IPS DF 6.9 (cell line): ENCODE results near the gene DRG2.

Source experiments
- DNase-seq: peaks from one replicate; pipeline ENCODE4 v3.0.0-alpha.2; 2013; ENCODE audit warnings: low read depth, low spot score
- H3K27ac ChIP-seq: one replicate; pipeline ENCODE4 v1.5.1; 2013; ENCODE audit warnings: low read length, control low read depth
- H3K27me3 ChIP-seq: 2 replicates; pipeline ENCODE4 v1.6.1; 2013; ENCODE audit warnings: mild to moderate bottlenecking, low read length; ENCODE audit not compliant: control insufficient read depth, insufficient read depth
- H3K36me3 ChIP-seq: 2 replicates; pipeline ENCODE4 v1.6.1; 2013; ENCODE audit warnings: low read length; ENCODE audit not compliant: control insufficient read depth, insufficient read depth
- H3K4me1 ChIP-seq: 2 replicates; pipeline ENCODE4 v1.6.1; 2013; ENCODE audit warnings: low read length; ENCODE audit not compliant: control insufficient read depth, insufficient read depth
- H3K4me3 ChIP-seq: 2 replicates; pipeline ENCODE4 v1.5.1; 2013; ENCODE audit warnings: mild to moderate bottlenecking, low read length
- H3K9me3 ChIP-seq: 2 replicates; pipeline ENCODE4 v1.6.1; 2013; ENCODE audit warnings: low read length, inconsistent platforms; ENCODE audit not compliant: control insufficient read depth, insufficient read depth
- WGBS: extraction: QIAGEN DNeasy Blood & Tissue Kit; methylation state at CpG from one replicate; pipeline ENCODE4 v1.1.7; 2013; ENCODE audit warnings: mixed read lengths, missing lambda C conversion rate; ENCODE audit not compliant: insufficient read length, insufficient coverage; 5-methylcytosine and 5-hydroxymethylcytosine counted together

Gene DRG2

GRCh38 chr17:18087610-18088491 is at the start of gene DRG2:
TSS of gene DRG2 (plus strand) at chr17:18087948. CDS start at chr17:18088024, 76 bp downstream.
- WGBS = no CpG with 5 or more reads among the region's 52 CpGs

DNA sequence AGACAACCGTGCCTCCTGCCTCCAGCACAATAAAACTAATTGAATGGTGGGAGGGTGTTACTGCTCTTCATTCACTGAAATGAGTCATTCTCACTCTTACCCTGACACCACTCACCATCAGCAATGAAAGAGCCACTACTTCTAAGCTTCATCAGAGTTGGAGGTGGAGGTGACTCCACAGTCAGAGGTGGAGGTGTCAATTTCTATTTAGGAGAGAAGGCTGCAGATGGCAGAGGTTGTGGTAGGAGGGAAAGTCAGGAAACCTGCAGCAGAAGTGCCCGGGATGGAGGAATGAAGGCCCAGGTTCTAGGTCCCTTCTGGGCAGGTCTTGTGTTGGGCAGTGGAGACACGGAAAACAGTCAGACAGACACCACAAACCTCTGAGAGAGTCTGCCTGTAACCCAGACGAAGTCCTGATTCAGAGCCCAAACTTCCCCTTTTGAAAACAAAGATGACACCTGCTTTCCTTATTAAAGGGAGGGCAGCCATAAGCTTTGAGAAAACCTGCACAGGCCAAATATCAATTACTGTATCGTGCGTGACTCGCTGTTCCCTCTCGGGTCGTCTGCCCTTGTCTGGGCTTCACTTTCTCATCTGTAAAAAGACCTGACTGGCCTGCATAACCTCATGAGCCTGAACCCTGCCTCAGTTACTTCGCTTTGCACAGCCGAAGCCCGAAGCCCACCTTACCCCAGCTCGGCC is 49.4 kb upstream of the DRG2 start:
- Histone ChIP-seq H3K27ac (no peak overlapping the region), H3K36me3 (no peaks in the 10 kb centered on the region; the same call in 1 of the 2 replicates), H3K27me3 (no peaks in the 10 kb centered on the region), H3K9me3 (no peaks in the 10 kb centered on the region), H3K4me1 (peaks cover 2% of the 10 kb centered on the region; the same call in 1 of the 2 replicates), H3K4me3 (peak overlapping the region; percentile 79)
- no peak for DNase-seq
- WGBS = no CpG with 5 or more reads among the region's 13 CpGs

More at GRCh38 chr17:18087610-18088491, at the start of gene DRG2:
- Histone ChIP-seq H3K27ac (no peak within 1 kb of the TSS), H3K36me3 (no peaks in the 10 kb centered on the region), H3K9me3 (no peaks in the 10 kb centered on the region), H3K4me1 (no peaks in the 10 kb centered on the region), H3K27me3 (no peaks in the 10 kb centered on the region), H3K4me3 (peak within 1 kb of the TSS; percentile 61; the same call in 1 of the 2 replicates)
- DNase-seq = peak; percentile 74

- Histone ChIP-seq H3K9me3 (no peaks in the 10 kb centered on the region), H3K27ac (no peak within 1 kb of the TSS), H3K4me1 (peaks cover 2% of the 10 kb centered on the region; the same call in 1 of the 2 replicates), H3K36me3 (no peaks in the 10 kb centered on the region; the same call in 1 of the 2 replicates), H3K27me3 (no peaks in the 10 kb centered on the region), H3K4me3 (peak within 1 kb of the TSS; percentile 85)
- no CpG with 5 or more reads among the region's 67 CpGs for WGBS
- peak; percentile 96 for DNase-seq
Measured at GRCh38 chr17:18038861-18039534, 48.8 kb upstream of the DRG2 start, which contains the start of the genes ATPAF2 and GID4. TSS of gene ATPAF2 (minus strand) at chr17:18039168. CDS start at chr17:18039013, 155 bp downstream. TSS of gene GID4 (plus strand) at chr17:18039408. CDS start at chr17:18039465, 57 bp downstream.

DNA sequence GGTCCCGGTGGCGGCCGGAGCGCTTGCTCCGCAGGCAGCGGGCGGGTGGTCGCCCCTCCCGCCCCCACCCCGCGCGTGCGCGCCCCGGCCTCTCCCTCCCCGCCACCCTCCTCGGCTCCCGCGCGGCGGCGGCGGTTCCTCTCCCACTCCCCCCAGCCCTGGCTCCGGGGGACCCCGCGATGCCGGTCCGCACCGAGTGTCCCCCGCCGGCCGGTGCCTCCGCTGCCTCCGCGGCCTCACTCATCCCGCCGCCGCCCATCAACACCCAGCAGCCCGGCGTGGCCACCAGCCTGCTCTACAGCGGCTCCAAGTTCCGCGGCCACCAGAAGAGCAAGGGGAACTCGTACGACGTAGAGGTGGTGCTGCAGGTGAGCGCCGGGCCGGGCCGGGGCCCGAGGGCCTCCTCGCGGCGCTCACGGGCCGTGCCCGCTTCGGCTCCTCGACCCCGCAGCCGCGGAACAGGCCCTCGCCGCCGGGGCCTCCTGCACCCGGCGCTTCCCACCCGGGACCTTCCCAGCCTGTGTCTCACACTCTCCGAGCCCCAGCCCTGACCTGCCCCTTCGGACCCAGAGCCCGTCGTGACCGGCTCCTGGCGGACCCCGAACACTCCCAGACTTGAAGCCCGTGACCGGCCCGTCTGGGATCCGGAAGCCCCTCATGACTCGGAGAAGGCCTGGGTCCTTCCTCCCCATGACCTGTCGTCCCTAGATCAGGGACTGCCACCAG is 48.0 kb upstream of the DRG2 start:
- WGBS = no CpG with 5 or more reads among the region's 81 CpGs
- H3K27me3 ChIP-seq = no peaks in the 10 kb centered on the region
- DNase-seq = no peak
- H3K4me1 ChIP-seq = peaks cover 2% of the 10 kb centered on the region; the same call in 1 of the 2 replicates
- peak overlapping the region; percentile 85 for H3K4me3 ChIP-seq
- H3K36me3 ChIP-seq = no peaks in the 10 kb centered on the region; the same call in 1 of the 2 replicates
- no peaks in the 10 kb centered on the region for H3K9me3 ChIP-seq
- H3K27ac ChIP-seq = no peak overlapping the region

DNA sequence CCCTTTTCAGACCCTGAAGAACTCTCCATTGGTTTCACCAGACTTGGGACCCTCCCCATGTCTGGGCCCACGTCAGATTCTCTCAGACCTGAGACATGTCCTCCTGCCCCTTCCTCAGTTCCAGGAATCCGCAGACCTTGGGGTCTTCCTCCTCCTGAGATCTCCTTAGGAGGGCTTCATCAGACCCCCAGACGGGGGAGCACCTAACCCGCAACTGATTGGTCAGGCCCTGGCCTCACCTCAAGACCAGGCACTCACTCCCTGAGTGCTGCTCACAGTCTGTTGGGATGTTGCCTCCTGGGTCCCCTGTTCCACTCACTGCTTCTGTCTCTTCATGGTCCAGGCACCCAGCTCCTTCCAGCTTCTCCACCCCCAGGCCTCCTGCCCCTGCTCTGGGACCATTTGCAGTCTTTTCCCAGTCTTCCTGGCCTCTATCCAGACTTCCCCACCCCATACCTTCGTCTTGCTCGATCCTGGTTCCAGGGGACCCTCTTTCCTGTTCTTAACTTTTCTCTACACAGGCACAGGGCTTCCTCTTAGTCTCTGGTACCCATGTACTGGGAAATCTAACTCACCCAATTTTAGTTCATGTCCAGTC is 47.4 kb upstream of the DRG2 start:
- H3K36me3 ChIP-seq = no peaks in the 10 kb centered on the region; the same call in 1 of the 2 replicates
- WGBS = no CpG with 5 or more reads among the region's 6 CpGs
- DNase-seq = no peak
- peak overlapping the region; percentile 85; the same call in 1 of the 2 replicates for H3K4me3 ChIP-seq
- no peak overlapping the region for H3K27ac ChIP-seq
- H3K9me3 ChIP-seq = no peaks in the 10 kb centered on the region
- H3K27me3 ChIP-seq = no peaks in the 10 kb centered on the region
- peaks cover 2% of the 10 kb centered on the region; the same call in 1 of the 2 replicates for H3K4me1 ChIP-seq

DNA sequence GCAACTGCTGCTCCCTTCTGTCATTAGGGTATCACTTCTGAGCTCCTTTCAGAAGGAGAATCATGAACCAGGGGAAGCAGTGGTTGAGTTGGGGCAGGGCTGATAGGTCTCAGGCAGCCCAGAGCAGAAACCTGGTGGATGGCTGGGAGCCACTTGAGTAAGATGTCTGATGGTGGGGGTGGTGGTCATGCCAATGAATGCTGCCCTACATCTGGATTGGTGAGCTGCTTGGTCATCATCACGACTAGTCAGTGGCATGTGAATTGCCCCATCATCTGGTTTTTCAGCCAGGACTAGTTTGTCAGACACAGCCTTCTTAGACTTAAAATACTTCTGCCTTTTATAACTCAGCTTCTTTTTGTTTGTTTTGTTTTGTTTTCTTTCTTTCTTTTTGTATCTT is 46.0 kb upstream of the DRG2 start:
- DNase-seq = no peak
- Histone ChIP-seq H3K27ac (no peak overlapping the region), H3K36me3 (no peaks in the 10 kb centered on the region; the same call in 1 of the 2 replicates), H3K9me3 (no peaks in the 10 kb centered on the region), H3K4me3 (no peak overlapping the region), H3K27me3 (no peaks in the 10 kb centered on the region), H3K4me1 (peaks cover 2% of the 10 kb centered on the region; the same call in 1 of the 2 replicates)
- no CpG with 5 or more reads among the region's 1 CpG for WGBS

DNA sequence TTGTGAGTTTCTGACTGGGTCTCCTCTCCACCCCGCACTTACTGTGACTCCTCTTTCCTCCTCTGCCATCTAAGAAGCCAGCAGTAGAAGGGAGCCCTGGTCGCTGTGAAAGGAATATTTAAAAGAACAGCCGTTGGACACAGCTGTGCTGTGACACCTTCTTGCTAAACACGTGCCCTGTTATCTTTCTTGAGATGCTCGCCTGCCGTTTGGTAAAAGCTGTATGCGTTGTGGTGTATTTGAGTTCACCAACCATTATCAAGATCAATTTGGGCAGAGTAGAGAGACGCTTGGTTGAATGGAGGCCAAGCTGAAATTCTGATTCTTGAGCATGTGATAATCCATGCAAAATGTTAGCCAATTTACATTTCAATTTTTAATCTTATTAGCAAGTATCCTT is 44.8 kb upstream of the DRG2 start:
- no peak overlapping the region for H3K27ac ChIP-seq
- H3K4me3 ChIP-seq = no peak overlapping the region
- DNase-seq = no peak
- H3K27me3 ChIP-seq = no peaks in the 10 kb centered on the region
- peaks cover 2% of the 10 kb centered on the region; the same call in 1 of the 2 replicates for H3K4me1 ChIP-seq
- no peaks in the 10 kb centered on the region; the same call in 1 of the 2 replicates for H3K36me3 ChIP-seq
- H3K9me3 ChIP-seq = no peaks in the 10 kb centered on the region
- no CpG with 5 or more reads among the region's 8 CpGs for WGBS

- Histone ChIP-seq H3K36me3 (no peaks in the 10 kb centered on the region; the same call in 1 of the 2 replicates), H3K27me3 (no peaks in the 10 kb centered on the region), H3K4me3 (no peak overlapping the region), H3K27ac (no peak overlapping the region), H3K9me3 (no peaks in the 10 kb centered on the region), H3K4me1 (peaks cover 2% of the 10 kb centered on the region; the same call in 1 of the 2 replicates)
- WGBS = no CpG with 5 or more reads among the region's 1 CpG
- DNase-seq = no peak
Measured at GRCh38 chr17:18043491-18043890, 44.3 kb upstream of the DRG2 start.

- H3K9me3 ChIP-seq = no peaks in the 10 kb centered on the region
- no CpG with 5 or more reads among the region's 3 CpGs for WGBS
- no peak overlapping the region for H3K4me3 ChIP-seq
- H3K27ac ChIP-seq = no peak overlapping the region
- H3K36me3 ChIP-seq = no peaks in the 10 kb centered on the region; the same call in 1 of the 2 replicates
- DNase-seq = no peak
- peaks cover 2% of the 10 kb centered on the region; the same call in 1 of the 2 replicates for H3K4me1 ChIP-seq
- H3K27me3 ChIP-seq = no peaks in the 10 kb centered on the region
Measured at GRCh38 chr17:18044609-18045008, 43.1 kb upstream of the DRG2 start.
